ENCODE results near the gene ARPP21. TPM values are rescaled to one million over a fixed set of nuclear protein-coding genes. Genes with fewer than 3 reads are reported as not detected.

Gene ARPP21
- polyA plus RNA-seq, 1 donor from 2014 or later = 12.8 TPM

GRCh38 chr3:35777065-35777464 is 137.7 kb downstream of the ARPP21 start:
- no peak overlapping the region for H3K9ac ChIP-seq (ENCODE audit: low read length)
- H3K4me2 ChIP-seq (ENCODE audit: low read length) = no peak overlapping the region
- no peaks in the 10 kb centered on the region for H3K27me3 ChIP-seq (ENCODE audit: insufficient read depth, low read depth, low read length)
- H3K79me2 ChIP-seq (replicated peaks; ENCODE audit: insufficient read depth, low read length) = no peaks in the 10 kb centered on the region
- no peaks in the 10 kb centered on the region for H3K9me2 ChIP-seq (ENCODE audit: insufficient read depth, low read length)
- no peak overlapping the region for H3K4me3 ChIP-seq (ENCODE audit: low read length)
- no peak for TF ChIP-seq EP300 (conservative IDR thresholded peaks at IDR 0.05; ENCODE audit: poor library complexity, severe bottlenecking)
- TF ChIP-seq CTCF (IDR thresholded peaks at IDR 0.05; ENCODE audit: poor library complexity, severe bottlenecking) = no peak
- no peak for TF ChIP-seq RAD21 (conservative IDR thresholded peaks at IDR 0.05)
- no peak for TF ChIP-seq TAF1 (IDR thresholded peaks at IDR 0.05; ENCODE audit: low read depth)
- no peak for TF ChIP-seq SMC3 (conservative IDR thresholded peaks at IDR 0.05; ENCODE audit: poor library complexity)
- TF ChIP-seq MXI1 (conservative IDR thresholded peaks at IDR 0.05; ENCODE audit: poor library complexity, severe bottlenecking) = no peak
- TF ChIP-seq EZH2 (IDR thresholded peaks at IDR 0.05; ENCODE audit: borderline replicate concordance, insufficient read depth, low read length, poor library complexity, severe bottlenecking) = no peak
- no peak for TF ChIP-seq REST (IDR thresholded peaks at IDR 0.05; ENCODE audit: borderline replicate concordance)
- no peak for TF ChIP-seq POLR2AphosphoS5 (IDR thresholded peaks at IDR 0.05)
- no peaks in the 10 kb centered on the region for H3K36me3 ChIP-seq (ENCODE audit: insufficient read depth, low read length)
- no peaks in the 10 kb centered on the region for H3K9me3 ChIP-seq (ENCODE audit: low read length)
- no peak overlapping the region for H2AFZ ChIP-seq (ENCODE audit: low read depth, low read length)
- no peak overlapping the region for H3K27ac ChIP-seq (ENCODE audit: low read length)
- no peaks in the 10 kb centered on the region for H4K20me1 ChIP-seq (ENCODE audit: insufficient read depth)
- H3F3A ChIP-seq (ENCODE audit: insufficient read depth, low read length, poor library complexity, severe bottlenecking) = no peaks in the 10 kb centered on the region

GRCh38 chr3:35777563-35778554 is 138.5 kb downstream of the ARPP21 start:
- Histone ChIP-seq H3K9me2 (ENCODE audit: insufficient read depth, low read length) (no peaks in the 10 kb centered on the region), H3K9ac (ENCODE audit: low read length) (no peak overlapping the region), H3K27ac (ENCODE audit: low read length) (no peak overlapping the region), H3K36me3 (ENCODE audit: insufficient read depth, low read length) (no peaks in the 10 kb centered on the region), H2AFZ (ENCODE audit: low read depth, low read length) (no peak overlapping the region), H3K9me3 (ENCODE audit: low read length) (no peaks in the 10 kb centered on the region), H3F3A (ENCODE audit: insufficient read depth, low read length, poor library complexity, severe bottlenecking) (no peaks in the 10 kb centered on the region), H3K27me3 (ENCODE audit: insufficient read depth, low read depth, low read length) (no peaks in the 10 kb centered on the region), H3K79me2 (replicated peaks; ENCODE audit: insufficient read depth, low read length) (no peaks in the 10 kb centered on the region), H3K4me3 (ENCODE audit: low read length) (no peak overlapping the region), H3K4me2 (ENCODE audit: low read length) (no peak overlapping the region), H4K20me1 (ENCODE audit: insufficient read depth) (no peaks in the 10 kb centered on the region)
- TF ChIP-seq EZH2 (IDR thresholded peaks at IDR 0.05; ENCODE audit: borderline replicate concordance, insufficient read depth, low read length, poor library complexity, severe bottlenecking) (no peak), REST (IDR thresholded peaks at IDR 0.05; ENCODE audit: borderline replicate concordance) (no peak), POLR2AphosphoS5 (IDR thresholded peaks at IDR 0.05) (no peak), MXI1 (conservative IDR thresholded peaks at IDR 0.05; ENCODE audit: poor library complexity, severe bottlenecking) (no peak), SMC3 (conservative IDR thresholded peaks at IDR 0.05; ENCODE audit: poor library complexity) (no peak), TAF1 (IDR thresholded peaks at IDR 0.05; ENCODE audit: low read depth) (no peak), RAD21 (conservative IDR thresholded peaks at IDR 0.05) (no peak), EP300 (conservative IDR thresholded peaks at IDR 0.05; ENCODE audit: poor library complexity, severe bottlenecking) (no peak), CTCF (IDR thresholded peaks at IDR 0.05; ENCODE audit: poor library complexity, severe bottlenecking) (no peak)

All from neural cell (in vitro differentiated cells).